Measurements from ENCODE around the gene NSD2. TPM values are rescaled to one million over a fixed set of nuclear protein-coding genes. Genes with fewer than 3 reads are reported as not detected.

The NSD2 gene
- 46.6 and 69.9 TPM in 2 replicates for total RNA-seq

GRCh38 chr4:1870578-1871443, at the start of gene NSD2:
Gene NSD2 (plus strand): TSS chr4:1871393. CDS start chr4:1900655, 29,262 bp downstream.

DNA sequence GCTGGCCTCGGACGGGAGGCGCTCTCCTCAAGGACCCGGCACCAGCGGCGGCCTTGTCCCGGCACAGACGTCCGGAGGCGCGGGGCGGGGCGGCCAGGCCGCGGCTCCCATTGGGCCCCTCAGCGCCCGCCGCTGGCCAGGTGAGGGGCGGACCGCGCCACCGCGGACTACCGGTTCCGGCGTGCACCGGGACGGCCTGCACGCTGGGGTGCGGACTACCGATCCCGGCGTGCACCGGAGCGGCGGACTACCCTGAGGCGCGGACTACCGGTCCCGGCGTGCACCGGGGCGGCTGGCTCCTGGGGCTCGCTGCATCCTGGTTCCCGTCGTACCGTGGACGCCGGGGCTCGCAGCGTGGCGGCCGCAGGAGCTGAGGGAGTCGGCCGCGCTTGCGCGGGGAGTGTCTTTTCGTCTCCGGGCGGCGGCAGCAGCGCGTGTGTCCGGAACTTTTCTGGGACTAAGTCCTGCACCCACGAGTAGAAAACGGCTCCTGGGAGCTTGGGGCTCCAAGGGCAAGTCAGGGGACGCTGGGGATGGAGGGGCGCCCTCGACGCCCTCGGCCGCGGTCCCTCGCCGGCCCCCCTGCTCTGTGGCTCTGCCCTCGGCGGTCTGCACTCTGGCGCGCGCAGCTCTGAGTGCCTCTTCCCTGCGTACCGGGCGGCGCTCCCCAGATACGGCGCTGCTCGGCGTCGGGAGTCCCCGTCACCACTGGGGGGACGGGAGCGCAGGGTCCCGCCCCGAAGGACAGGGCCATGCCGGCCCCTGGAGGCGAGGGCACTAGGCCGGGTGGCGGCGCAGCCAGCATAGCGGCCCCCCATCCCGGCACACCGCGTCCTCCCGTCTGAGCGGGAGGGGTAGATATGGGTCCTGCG, 14.9 kb upstream of the NSD2 start, which contains the start of gene LETM1:
Gene LETM1, minus strand, starts transcription at position 86 of the 872 bp plus-strand sequence. CDS start 206 bp downstream, outside the sequence.

DNA sequence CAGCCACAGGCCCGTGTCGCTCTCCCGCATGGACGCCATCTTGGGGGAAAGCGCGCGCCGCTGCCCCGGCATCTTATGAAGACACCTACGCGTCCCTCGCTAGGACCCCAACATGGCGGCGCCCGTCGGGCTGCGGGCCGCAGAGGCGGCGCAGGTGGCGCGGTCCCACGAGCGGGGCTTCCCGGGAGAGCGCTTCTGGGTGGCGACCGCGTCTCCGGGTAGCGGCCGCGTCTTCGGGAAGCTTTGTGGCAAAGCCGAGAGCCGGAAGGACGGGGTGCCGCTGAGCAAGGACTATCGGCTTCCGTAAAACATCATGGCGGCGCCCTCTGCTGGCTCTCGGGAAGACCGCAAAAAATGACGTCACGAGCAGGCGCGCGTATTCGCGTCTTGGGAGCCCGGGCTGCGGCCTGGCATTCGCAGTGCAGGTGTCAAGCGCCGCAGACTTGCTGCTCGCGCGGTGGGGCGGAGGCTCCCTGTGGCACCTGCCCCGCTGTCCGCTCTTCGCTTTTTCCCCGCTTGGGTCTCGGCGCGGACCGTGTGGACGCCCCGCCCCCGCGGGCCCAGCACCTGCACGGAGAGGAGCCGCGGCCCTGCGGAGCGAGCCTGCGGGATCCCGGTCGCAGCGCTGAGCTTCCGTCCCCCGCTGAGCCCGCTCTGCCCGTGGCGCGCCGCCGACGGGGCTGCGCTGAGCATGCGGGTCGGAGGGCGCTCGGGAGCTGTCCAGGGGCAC, 137.9 kb downstream of the NSD2 start, which contains the start of gene NELFA:
Gene NELFA, minus strand, starts transcription at position 54 of the 730 bp plus-strand sequence. Its CDS starts 15 bp downstream, at position 39.

Other genes starting within 250 kb of the NSD2 start
- 0.65 and 1.7 TPM in 2 replicates for gene FAM53A, start 187.1 kb upstream of the NSD2 start, total RNA-seq
- gene SLBP, start 159.1 kb upstream of the NSD2 start, total RNA-seq = 50.6 and 60.9 TPM in 2 replicates
- 19.6 and 40.0 TPM in 2 replicates for gene TMEM129, start 150.1 kb upstream of the NSD2 start, total RNA-seq
- gene TACC3, start 149.9 kb upstream of the NSD2 start, total RNA-seq = 17.4 and 19.1 TPM in 2 replicates
- 0.32 and 3.2 TPM in 2 replicates for gene FGFR3, start 78.1 kb upstream of the NSD2 start, total RNA-seq
- gene LETM1, start 15.2 kb upstream of the NSD2 start, total RNA-seq = 85.8 and 135 TPM in 2 replicates
- 11.5 and 15.0 TPM in 2 replicates for gene NELFA, start 137.6 kb downstream of the NSD2 start, total RNA-seq
- gene NAT8L, start 187.9 kb downstream of the NSD2 start, total RNA-seq = under 0.01 TPM in 2 replicates

Data from bladder microvascular endothelial cell (primary cell).